ENCODE data around the gene CMSS1. TPM values are rescaled to one million over a fixed set of nuclear protein-coding genes. Genes with fewer than 3 reads are reported as not detected.

The CMSS1 gene
- 6.5 and 7.7 TPM in 2 replicates for total RNA-seq

GRCh38 chr3:99817437-99818240 lies at the start of gene CMSS1:
Gene CMSS1, plus strand, starts transcription at chr3:99817862.

GRCh38 chr3:100114413-100115030 lies 296.9 kb downstream of the CMSS1 start, which contains the start of gene FILIP1L:
Gene FILIP1L, minus strand, starts transcription at chr3:100114501.

Other genes starting within 250 kb of the CMSS1 start
- gene COL8A1, start 179.3 kb upstream of the CMSS1 start, total RNA-seq, result 133 and 540 TPM in 2 replicates